CD4-positive, CD25-positive, alpha-beta regulatory T cell (primary cell): ENCODE measurements around the gene B4GALNT3. TPM values are rescaled to one million over a fixed set of nuclear protein-coding genes. Genes with fewer than 3 reads are reported as not detected.

Experiments used
- ATAC-seq, 2 donors: fragments of 150-1000 bp; cut with Tn5 transposase; one replicate each; pipeline ENCODE4 v1.10.0; 2021; ENCODE audit warnings: low read depth in 2 of 2, moderate number of reproducible peaks in 2 of 2, moderate library complexity in 1 of 2
- DNase-seq, 3 donors: peaks; one replicate each; pipeline versions ENCODE4 v3.0.0 to v3.0.0-alpha.2; 2012 to 2022; ENCODE audit warnings: mixed read lengths in 1 of 3
- H3K27ac ChIP-seq: one replicate; pipeline ENCODE4 v1.7.0; 2013; ENCODE audit warnings: mild to moderate bottlenecking, low read length; ENCODE audit not compliant: insufficient read depth, poor library complexity, severe bottlenecking
- H3K27me3 ChIP-seq: one replicate; pipeline ENCODE4 v1.7.0; 2013; ENCODE audit warnings: low read length; ENCODE audit not compliant: control insufficient read depth, insufficient read depth
- H3K36me3 ChIP-seq: one replicate; pipeline ENCODE4 v1.7.0; 2013; ENCODE audit warnings: mild to moderate bottlenecking, low read length, moderate library complexity; ENCODE audit not compliant: control insufficient read depth, insufficient read depth
- H3K4me1 ChIP-seq: 2 replicates; pipeline ENCODE4 v1.7.0; 2013; ENCODE audit warnings: mild to moderate bottlenecking, low read length; ENCODE audit not compliant: insufficient read depth, control insufficient read depth, poor library complexity, severe bottlenecking
- H3K4me3 ChIP-seq: one replicate; pipeline ENCODE4 v1.7.0; 2013; ENCODE audit warnings: low read depth, mild to moderate bottlenecking, low read length, moderate library complexity
- H3K9me3 ChIP-seq, 2 experiments: 1 replicate in 1 of 2; 2 replicates in 1 of 2; pipeline ENCODE4 v1.7.0; 2013; ENCODE audit warnings: low read length in 2 of 2, mild to moderate bottlenecking in 1 of 2, moderate library complexity in 1 of 2; ENCODE audit not compliant: control insufficient read depth in 2 of 2
- H3K27ac Mint-ChIP-seq, 3 donors: one replicate each; pipeline ENCODE4 v1.8.0; 2020 to 2022; ENCODE audit warnings: mild to moderate bottlenecking in 3 of 3, mixed read lengths in 3 of 3, moderate library complexity in 2 of 3
- H3K27me3 Mint-ChIP-seq: one replicate; pipeline ENCODE4 v1.8.0; 2022; ENCODE audit warnings: mild to moderate bottlenecking, mixed read lengths
- H3K36me3 Mint-ChIP-seq: one replicate; pipeline ENCODE4 v1.8.0; 2020; ENCODE audit warnings: mixed read lengths
- H3K4me1 Mint-ChIP-seq, 4 donors: one replicate each; pipeline ENCODE4 v1.8.0; 2020 to 2022; ENCODE audit warnings: mixed read lengths in 4 of 4, mild to moderate bottlenecking in 1 of 4
- H3K4me3 Mint-ChIP-seq, 4 donors: one replicate each; pipeline ENCODE4 v1.8.0; 2020 to 2022; ENCODE audit warnings: mild to moderate bottlenecking in 4 of 4, mixed read lengths in 4 of 4, moderate library complexity in 3 of 4
- H3K9me3 Mint-ChIP-seq, 7 donors: one replicate each; pipeline ENCODE4 v1.8.0; 2020 to 2022; ENCODE audit warnings: mixed read lengths in 7 of 7, mild to moderate bottlenecking in 3 of 7, moderate library complexity in 2 of 7
- polyA plus RNA-seq, 4 donors: library from polyadenylated mRNA; unstranded; fragments of 300-500 nt; fragmentation: Illumina TruSeq; gene quantifications; one replicate each; pipeline ENCODE4 v1.2.3, GENCODE V29; 2021
- total RNA-seq: library from RNA; stranded (reverse); gene quantifications from one replicate; pipeline ENCODE4 v1.2.3, GENCODE V29; 2022

B4GALNT3 gene
- total and polyA plus RNA-seq, 5 donors from 2014 or later, result 0.06 to 2.1 (median 1.0) TPM

- Histone ChIP-seq H3K9me3 (no peaks in the 10 kb centered on the region), H3K27me3 (peaks cover 8% of the 10 kb centered on the region), H3K4me3 (no peak overlapping the region), H3K27ac (no peak overlapping the region), H3K36me3 (no peaks in the 10 kb centered on the region), H3K4me1 (no peaks in the 10 kb centered on the region)
- Mint-ChIP-seq H3K9me3 (peaks cover 0 to 10% (median 0%) of the 10 kb centered on the region in 7 donors), H3K27ac (no peak overlapping the region), H3K4me1 (no peaks in the 10 kb centered on the region), H3K27me3 (peaks cover 16% of the 10 kb centered on the region), H3K4me3 (no peak overlapping the region), H3K36me3 (peaks cover 7% of the 10 kb centered on the region)
- no peak for ATAC-seq
- no peak for DNase-seq
These were observed 22.3 kb downstream of the B4GALNT3 start for GRCh38 chr12:482061-482460.

GRCh38 chr12:484096-484495, 24.4 kb downstream of the B4GALNT3 start:
- Histone ChIP-seq H3K4me1 (no peaks in the 10 kb centered on the region), H3K27me3 (peaks cover 4% of the 10 kb centered on the region), H3K9me3 (peaks cover 0 to 2% of the 10 kb centered on the region in 2 experiments), H3K27ac (no peak overlapping the region), H3K36me3 (no peaks in the 10 kb centered on the region), H3K4me3 (no peak overlapping the region)
- DNase-seq (no peak), ATAC-seq (no peak)
- Mint-ChIP-seq H3K27ac (no peak overlapping the region), H3K4me3 (no peak overlapping the region), H3K9me3 (peaks cover 0 to 17% (median 8%) of the 10 kb centered on the region in 7 donors), H3K36me3 (peaks cover 8% of the 10 kb centered on the region), H3K4me1 (no peaks in the 10 kb centered on the region), H3K27me3 (peaks cover 20% of the 10 kb centered on the region)

- ATAC-seq (no peak), DNase-seq (no peak)
- H3K4me3 ChIP-seq, result no peak overlapping the region
- Mint-ChIP-seq H3K27ac (no peak overlapping the region), H3K4me1 (no peaks in the 10 kb centered on the region), H3K36me3 (peaks cover 8% of the 10 kb centered on the region), H3K4me3 (no peak overlapping the region), H3K27me3 (peaks cover 41% of the 10 kb centered on the region), H3K9me3 (peaks cover 3 to 34% (median 13%) of the 10 kb centered on the region in 7 donors)
- H3K36me3 ChIP-seq, result no peaks in the 10 kb centered on the region
- no peaks in the 10 kb centered on the region for H3K4me1 ChIP-seq
- H3K9me3 ChIP-seq, result peaks cover 14 to 18% of the 10 kb centered on the region in 2 experiments
- peaks cover 2% of the 10 kb centered on the region for H3K27me3 ChIP-seq
- H3K27ac ChIP-seq, result no peak overlapping the region
These were observed 30.5 kb downstream of the B4GALNT3 start for GRCh38 chr12:490260-490659.

DNA sequence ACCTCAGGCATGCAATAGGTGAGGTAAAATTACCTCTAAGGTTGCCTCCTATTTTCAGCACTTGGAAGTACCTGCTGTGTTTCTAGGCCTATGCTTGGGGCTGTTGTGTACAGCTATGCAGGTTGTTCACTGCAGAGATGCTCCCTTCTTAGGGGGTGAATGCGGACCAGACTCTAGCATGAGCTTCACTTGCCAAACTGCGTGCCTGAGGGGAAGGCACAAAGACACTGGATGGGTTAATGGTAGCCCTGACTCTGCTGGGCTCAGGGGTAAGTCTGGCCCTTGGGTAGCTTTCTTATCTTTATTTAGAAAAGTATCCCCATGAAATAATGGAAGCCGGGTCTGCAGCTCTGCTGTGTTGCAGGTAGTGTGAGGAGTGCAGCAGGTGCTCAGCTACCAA, 35.7 kb downstream of the B4GALNT3 start:
- Histone ChIP-seq H3K36me3 (no peaks in the 10 kb centered on the region), H3K27me3 (peaks cover 2% of the 10 kb centered on the region), H3K9me3 (peaks cover 0 to 5% of the 10 kb centered on the region in 2 experiments), H3K4me1 (peaks cover 7% of the 10 kb centered on the region), H3K27ac (no peak overlapping the region), H3K4me3 (no peak overlapping the region)
- Mint-ChIP-seq H3K9me3 (peaks cover 0 to 11% (median 3%) of the 10 kb centered on the region in 7 donors), H3K4me1 (peaks cover 0 to 14% (median 7%) of the 10 kb centered on the region in 4 donors), H3K27me3 (peaks cover 41% of the 10 kb centered on the region), H3K27ac (no peak overlapping the region), H3K4me3 (no peak overlapping the region), H3K36me3 (peaks cover 10% of the 10 kb centered on the region)
- ATAC-seq (no peak), DNase-seq (no peak)

- H3K9me3 ChIP-seq, result no peaks in the 10 kb centered on the region
- no peak overlapping the region for H3K4me3 Mint-ChIP-seq
- DNase-seq (no peak), ATAC-seq (no peak)
- no peak overlapping the region for H3K27ac ChIP-seq
- no peaks in the 10 kb centered on the region for H3K27me3 ChIP-seq
- no peaks in the 10 kb centered on the region for H3K36me3 ChIP-seq
- H3K27ac Mint-ChIP-seq, result no peak overlapping the region
- H3K4me3 ChIP-seq, result no peak overlapping the region
- peaks cover 43% of the 10 kb centered on the region for H3K27me3 Mint-ChIP-seq
- H3K36me3 Mint-ChIP-seq, result peaks cover 10% of the 10 kb centered on the region
- H3K4me1 ChIP-seq, result peaks cover 7% of the 10 kb centered on the region
- peaks cover 0 to 5% (median 3%) of the 10 kb centered on the region in 7 donors for H3K9me3 Mint-ChIP-seq
- H3K4me1 Mint-ChIP-seq, result peaks cover 0 to 14% (median 7%) of the 10 kb centered on the region in 4 donors
These were observed 37.0 kb downstream of the B4GALNT3 start for GRCh38 chr12:496736-497135.

DNA sequence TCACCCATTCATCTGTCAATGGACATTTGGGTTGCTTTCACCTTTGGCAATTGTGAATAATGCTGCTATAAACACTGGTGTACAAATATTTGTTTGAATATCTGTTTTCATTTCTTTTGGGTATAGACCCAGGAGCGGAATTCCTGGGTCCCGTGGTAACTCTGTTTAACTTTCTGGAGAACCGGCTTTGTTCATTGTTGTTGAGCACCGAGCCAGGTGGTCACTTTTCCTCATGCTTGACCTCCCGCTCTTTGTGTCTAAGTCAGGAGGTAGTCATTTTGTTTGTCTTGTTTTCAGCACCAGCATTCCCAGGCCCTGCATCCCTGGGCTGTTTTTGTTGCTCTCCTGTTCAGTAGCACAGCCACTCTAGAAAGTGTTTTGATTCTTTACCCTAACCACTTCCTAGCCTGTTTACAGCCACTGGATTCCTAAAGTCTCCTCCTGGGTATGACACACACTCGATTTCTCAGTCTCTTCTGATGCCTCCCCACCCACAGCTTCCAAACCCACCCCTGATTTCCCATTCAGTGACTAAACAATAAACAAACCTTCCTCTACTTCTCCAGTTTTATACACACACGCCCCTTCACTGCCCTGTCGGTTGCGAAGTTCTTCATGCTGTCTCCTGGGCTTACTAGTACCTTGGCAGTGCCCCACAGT, 37.9 kb downstream of the B4GALNT3 start:
- H3K36me3 Mint-ChIP-seq, result peaks cover 10% of the 10 kb centered on the region
- H3K4me3 Mint-ChIP-seq, result no peak overlapping the region
- Histone ChIP-seq H3K4me1 (peaks cover 7% of the 10 kb centered on the region), H3K9me3 (no peaks in the 10 kb centered on the region), H3K27ac (no peak overlapping the region), H3K4me3 (no peak overlapping the region), H3K36me3 (no peaks in the 10 kb centered on the region), H3K27me3 (no peaks in the 10 kb centered on the region)
- H3K27ac Mint-ChIP-seq, result peak overlapping the region in 1 of 3 donors; percentile 15
- peaks cover 0 to 18% (median 8%) of the 10 kb centered on the region in 4 donors for H3K4me1 Mint-ChIP-seq
- peaks cover 0 to 4% (median 0%) of the 10 kb centered on the region in 7 donors for H3K9me3 Mint-ChIP-seq
- peaks cover 36% of the 10 kb centered on the region for H3K27me3 Mint-ChIP-seq
- DNase-seq, result no peak
- no peak for ATAC-seq

- H3K4me1 ChIP-seq, result peaks cover 7% of the 10 kb centered on the region
- H3K36me3 Mint-ChIP-seq, result peaks cover 6% of the 10 kb centered on the region
- no peaks in the 10 kb centered on the region for H3K9me3 Mint-ChIP-seq
- H3K27ac Mint-ChIP-seq, result no peak overlapping the region
- H3K27me3 ChIP-seq, result no peaks in the 10 kb centered on the region
- peaks cover 39% of the 10 kb centered on the region for H3K27me3 Mint-ChIP-seq
- no peaks in the 10 kb centered on the region for H3K36me3 ChIP-seq
- DNase-seq (no peak), ATAC-seq (no peak)
- no peak overlapping the region for H3K27ac ChIP-seq
- no peak overlapping the region for H3K4me3 Mint-ChIP-seq
- H3K9me3 ChIP-seq, result no peaks in the 10 kb centered on the region
- no peak overlapping the region for H3K4me3 ChIP-seq
- H3K4me1 Mint-ChIP-seq, result peaks cover 0 to 24% (median 9%) of the 10 kb centered on the region in 4 donors
These were observed 40.2 kb downstream of the B4GALNT3 start for GRCh38 chr12:499837-500458.
